HS-27A (cell line): ENCODE measurements around the gene ANKMY1.

Experiments
- DNase-seq: peaks from one replicate; pipeline ENCODE4 v3.0.0-alpha.2; 2012; ENCODE audit warnings: low read depth, missing footprints

The ANKMY1 gene

DNA sequence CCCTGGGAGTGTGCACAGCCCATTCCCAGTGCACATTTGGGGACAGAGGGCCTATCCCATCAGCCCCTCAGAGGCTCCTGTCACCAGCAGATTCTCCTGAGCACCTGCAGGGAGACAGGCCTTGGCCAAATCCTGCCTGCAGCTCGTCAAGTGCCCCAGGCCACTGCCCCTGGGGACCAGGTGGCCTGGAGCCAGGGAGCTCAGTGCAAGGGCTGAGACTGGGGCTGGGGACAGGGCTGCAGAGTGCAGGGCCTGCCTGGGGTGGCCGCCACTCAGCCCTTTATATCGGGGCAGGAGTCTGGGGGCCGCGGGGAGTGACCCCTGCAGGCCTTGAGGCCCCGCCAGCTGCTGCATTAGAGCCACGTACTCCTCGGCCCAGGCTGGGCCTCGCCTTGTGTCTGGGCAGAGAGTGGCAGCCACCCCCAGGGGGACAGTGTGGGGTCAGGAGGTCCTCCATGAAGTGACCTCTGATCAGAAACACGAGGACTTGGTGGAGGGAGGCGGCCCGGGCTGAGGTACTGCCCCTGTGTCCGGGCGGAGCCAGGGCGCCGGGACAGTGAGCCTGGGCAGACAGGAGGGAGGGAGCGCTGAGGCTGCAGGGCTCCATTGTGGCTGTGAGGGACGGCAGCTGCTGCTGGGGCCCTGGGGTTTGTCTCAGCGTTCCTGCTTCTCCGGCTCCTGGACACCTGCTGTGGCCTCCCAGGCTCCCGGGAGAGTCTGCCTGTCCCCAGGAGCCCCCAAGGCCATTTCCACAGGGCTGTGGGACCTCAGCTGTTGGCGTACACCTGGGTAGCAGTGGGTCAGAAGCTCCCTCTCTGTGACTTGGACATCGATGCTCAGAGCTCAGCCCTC lies 98.2 kb downstream of the ANKMY1 start:
- DNase-seq: no peak

DNA sequence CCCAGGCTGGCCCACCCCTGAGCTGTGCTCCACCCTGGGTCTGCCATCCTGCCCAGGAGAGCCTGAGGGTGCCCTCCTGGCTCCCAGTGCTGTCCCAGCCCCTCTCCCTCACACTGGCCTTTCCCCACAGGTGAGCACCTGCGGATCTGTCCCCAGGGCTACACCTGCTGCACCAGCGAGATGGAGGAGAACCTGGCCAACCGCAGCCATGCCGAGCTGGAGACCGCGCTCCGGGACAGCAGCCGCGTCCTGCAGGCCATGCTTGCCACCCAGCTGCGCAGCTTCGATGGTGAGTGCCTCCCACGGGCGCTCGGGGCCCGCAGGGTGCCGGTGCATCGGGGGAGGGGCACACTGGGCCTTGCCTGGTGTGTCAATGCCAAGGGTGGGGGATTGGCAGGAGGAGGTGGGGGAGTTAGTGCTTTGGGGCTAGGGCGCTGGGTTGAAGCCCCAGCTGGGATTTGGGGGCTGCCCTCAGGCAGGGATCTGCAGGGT lies 98.8 kb downstream of the ANKMY1 start:
- no peak for DNase-seq

DNA sequence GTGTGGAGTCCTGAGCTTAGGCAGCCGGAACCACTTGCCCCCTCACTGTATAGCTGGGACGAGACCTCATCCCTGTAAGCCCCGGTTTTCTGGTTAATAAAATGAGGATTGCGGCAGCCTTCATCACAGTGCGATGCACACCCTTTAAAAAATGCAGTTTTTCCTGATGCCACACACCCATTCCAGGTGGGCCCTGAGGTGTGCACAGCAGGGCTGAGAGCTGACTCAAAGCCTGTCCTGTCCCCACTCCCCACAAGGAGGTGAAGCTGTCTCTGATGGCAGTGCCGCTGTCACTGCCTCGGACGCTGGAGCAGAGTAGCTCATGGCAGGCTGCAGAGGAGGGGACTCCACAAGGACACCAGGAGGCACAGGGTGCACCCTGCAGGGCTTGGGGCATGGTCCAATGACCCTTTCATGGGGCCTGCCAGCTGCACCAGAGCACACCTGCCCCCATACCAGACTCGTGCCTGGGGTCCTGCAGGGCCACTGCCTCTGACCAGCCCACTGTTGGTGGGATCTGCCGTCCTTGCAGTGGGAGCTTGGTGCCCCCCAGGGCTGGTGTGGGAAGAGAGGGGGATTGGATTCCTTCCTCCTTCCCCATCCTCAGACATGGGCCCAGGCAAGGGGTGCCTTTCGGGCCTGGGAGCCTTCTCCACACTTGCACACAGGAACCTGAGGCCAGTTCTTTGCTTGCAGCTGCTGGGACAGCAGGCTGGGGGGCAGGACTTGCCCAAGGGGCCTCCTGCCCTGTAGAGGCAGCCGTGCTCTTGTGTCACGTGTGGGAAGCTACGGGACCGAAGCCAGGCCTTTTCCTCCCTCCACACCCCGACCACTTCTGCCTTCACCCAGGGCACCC lies 99.5 kb downstream of the ANKMY1 start:
- DNase-seq: no peak

DNA sequence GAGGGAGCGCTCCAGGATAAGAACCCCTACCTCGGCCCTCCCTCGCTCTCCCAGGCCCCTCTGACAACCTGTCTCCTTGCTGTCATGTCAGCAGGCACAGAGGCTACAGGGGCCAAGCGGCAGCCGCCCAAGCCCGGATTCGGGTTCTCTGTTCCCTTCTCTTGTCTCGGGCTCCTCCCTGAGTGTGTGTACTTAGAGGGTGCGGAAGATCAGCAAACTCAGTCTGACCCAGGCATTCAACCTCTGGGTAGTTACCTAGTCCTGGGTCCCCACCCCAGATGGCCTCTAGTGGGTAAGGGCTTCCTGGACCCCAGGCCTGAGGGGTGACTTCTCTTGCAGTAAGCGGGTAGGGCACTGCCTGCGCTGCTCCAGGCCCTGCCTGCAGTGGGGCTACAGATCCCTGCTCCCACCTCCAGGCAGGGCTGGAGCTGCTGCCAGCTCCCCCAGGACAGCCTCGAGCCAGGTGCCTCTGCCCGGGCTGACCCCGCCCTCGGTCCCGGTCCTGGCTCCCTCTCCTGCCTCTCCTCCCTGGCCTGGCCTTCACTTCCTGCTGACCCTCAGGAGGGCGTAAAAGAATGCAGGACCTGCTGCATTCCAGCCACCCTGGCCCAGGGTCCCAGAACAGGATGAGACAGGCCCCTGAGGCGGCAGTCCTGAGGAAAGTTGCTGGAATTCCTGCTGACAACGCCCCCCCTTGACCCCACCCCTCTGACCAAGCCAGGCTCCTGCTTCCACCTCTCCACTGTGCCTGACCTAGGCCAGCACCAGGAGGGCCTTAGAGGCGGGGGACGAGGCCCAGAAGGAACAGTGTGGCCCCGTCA lies 100.4 kb downstream of the ANKMY1 start:
- DNase-seq: no peak

DNA sequence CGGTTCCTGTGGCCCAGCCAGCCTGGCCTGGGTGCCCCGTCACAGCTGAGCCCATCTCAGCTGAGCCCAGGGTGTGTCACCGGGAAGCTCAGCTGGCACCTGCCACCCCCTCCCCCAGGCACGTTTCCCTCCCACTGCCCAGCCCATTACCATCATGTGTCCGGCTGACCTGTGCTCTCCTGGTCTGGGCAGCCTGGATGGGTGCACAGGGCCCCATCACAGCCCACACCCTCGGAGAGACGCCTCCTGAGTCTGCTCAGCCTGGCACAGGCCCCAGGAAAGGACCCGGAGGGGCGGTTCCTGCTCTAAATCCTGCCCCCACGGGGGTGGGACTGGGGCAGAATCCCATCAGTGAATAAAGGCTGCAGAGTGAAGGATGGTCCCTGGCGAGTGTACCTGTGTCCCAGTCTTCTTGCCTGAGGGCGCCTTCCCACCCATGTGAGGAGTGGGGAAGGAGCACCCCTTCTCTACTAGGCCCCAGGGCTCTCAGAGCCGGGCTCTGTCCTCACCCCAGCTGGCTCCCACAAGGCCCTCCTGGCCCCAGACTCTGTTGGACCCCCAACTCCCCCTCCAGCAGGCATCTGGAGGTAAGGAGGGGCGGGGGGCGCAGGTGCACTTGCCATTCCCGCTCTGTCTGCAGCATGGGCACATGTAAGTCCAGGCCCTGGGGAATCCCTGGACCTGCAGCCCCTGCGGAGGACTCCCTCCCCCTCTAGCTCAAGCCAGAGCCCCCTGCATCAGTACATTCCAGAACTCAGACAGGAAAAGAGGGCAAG lies 101.2 kb downstream of the ANKMY1 start:
- no peak for DNase-seq

DNA sequence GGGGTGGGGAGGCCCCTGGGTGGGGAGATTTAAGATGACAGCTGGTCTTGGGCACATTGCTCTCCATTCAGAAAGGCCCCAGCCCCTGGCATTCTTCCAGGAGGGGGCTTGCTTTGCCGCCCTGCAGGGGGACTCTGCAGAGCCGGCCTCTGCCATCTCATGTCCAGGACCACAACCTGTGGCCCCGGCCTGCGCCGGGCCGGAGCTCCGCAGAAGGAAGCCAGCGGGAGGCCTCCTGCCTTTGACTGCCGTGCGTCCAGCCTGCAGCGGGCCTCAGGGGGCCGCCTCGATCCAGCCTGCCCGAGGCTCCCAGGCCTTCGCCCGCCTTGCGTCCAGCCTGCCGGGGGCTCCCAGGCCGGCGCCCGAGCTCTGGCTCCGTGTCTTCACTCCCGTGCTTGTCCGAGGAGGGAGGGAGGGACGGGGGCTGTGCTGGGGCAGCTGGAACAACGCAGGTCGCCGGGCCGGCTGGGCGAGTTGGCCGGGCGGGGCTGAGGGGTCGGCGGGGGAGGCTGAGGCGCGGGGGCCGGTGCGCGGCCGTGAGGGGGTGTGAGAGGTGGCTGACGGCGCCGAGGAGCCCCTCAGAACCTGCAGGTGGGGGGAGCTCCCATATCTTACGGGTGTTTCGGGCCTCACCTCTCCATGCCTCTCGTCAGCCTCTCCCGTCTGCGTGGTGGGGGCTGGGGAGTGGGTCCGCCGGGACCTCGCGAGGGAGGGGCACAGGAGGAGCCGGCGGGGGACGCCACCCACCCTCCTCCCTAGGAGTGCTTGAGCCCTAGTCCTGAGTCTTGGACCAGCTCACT lies 101.9 kb downstream of the ANKMY1 start:
- no peak for DNase-seq

DNA sequence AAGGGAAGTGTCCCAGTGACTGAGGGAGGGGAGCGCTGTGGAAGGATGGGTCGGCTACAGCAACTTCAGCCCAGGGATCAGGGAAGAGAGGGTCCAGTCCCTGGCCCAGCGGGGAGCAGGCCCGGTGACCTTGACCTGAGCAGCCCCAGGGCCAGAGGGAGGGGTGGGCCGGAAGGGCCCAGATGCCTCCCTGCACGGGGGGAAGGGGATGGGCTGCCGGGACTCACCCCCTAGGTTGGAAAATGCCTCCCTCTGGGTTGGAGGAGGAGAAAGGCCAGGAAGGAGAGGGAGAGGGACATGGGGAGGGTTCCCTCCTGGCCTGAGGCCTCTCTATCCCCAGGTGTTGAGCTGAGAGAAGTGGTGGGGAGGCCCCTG lies 102.5 kb downstream of the ANKMY1 start:
- no peak for DNase-seq

DNA sequence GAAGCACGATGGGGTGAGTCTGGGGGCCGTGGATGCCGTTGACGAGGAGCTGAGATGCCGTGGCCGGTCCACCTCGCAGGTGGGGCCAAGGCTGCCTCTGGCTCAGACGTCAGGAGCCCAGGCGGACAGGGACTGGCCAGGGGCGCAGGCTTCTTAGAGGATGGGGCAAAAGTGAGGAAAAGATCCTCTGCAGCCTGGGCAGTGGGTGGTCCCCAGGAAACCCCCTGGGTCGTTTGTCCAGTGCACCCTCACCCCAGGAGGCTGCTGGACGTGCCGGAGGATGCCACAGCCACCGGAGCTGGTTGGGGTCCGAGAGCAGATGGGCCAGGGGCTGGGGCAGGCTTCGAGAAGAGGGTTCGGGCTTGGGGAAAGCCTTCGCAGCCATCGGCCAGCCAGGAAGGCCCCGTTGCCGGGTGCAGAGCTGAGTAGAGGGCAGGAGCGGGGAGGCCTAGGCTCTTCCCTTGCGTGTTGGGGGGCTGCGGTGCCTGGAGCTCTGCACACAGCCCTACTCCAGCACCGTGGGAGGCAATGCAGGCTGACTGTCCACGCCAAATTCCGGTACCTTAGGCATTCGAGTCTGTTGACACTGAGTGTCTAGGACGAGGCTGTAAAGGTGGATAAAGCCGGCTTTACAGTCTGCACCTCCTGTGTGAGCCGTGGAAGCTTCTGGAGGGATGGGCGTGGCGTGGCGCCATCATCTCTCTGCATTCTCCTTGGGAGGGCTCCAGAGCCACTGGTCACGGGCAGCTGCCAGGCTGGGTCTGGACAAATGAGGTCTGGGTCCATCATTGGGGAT lies 103.5 kb downstream of the ANKMY1 start:
- no peak for DNase-seq

DNA sequence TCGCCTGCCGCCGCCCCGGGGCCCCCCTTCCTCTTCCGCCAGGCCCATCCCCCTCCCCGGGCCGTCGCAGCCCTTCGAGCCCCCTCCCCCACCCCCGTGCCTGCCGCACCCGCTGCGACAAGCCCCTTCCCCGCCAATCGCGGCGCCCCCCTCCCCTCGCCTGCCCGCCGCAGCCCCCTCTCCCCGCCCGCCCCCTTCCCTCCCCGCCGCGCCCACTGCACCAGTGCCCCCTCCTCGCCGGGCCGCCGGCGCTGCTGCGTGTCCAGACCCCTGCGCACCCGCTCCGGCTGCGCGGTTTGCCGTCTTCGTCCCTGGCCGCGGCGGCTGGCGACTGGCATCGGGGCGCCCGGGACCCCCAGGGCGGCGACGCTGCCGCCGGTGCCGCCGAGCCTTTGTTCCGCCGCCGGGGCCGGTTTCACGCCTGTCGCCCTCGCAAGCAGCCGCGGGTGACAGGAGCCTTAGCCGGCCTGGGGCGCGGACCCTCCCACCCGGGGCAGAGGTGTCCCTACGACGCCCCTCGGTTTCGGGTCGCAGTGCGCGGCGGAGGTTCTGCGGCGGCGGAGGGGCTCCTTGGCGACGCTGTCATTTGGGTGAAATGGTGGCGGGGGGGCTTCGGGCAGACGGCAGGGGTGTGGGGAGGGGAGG lies 104.2 kb downstream of the ANKMY1 start:
- no peak for DNase-seq

DNA sequence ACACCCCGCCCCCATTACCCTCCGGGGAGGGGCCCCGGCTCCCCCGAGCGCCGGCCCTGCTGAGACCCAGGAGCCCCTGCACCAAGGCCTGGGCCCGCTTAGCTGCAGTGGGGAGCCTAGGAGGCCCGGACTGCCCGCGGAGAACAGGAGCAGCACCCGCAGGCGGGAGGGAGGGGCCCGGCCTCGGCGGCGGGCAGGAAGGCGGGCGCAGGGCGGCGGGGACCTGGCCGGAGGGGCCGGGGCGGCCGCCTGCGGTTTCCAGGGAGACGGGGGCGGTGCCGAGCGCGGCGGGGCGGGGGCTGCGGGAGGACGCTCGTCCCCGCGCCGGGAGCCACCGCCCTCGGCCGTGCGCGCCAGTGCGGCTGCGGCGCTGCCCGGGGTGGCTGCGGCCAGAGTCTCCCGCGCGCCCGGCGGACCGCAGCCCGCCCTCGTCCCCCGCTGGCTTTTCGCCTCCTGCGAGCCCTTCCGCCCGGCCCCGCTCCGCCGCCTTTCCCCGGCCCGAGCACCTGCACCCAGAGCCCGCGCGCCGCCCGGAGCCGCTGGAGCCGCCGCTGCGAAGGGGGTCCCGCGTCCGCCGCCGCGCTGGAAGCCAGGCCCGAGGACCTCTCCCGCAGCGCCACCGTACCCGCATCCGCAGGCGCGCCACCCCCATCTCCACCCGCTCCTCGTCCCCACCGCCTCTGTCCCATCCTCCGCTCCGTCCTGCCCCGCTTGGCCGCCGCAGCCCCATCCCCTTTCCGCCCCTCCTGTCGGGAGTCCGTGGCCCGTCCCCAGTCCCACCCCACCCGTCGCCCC lies 105.1 kb downstream of the ANKMY1 start:
- DNase-seq: no peak

DNA sequence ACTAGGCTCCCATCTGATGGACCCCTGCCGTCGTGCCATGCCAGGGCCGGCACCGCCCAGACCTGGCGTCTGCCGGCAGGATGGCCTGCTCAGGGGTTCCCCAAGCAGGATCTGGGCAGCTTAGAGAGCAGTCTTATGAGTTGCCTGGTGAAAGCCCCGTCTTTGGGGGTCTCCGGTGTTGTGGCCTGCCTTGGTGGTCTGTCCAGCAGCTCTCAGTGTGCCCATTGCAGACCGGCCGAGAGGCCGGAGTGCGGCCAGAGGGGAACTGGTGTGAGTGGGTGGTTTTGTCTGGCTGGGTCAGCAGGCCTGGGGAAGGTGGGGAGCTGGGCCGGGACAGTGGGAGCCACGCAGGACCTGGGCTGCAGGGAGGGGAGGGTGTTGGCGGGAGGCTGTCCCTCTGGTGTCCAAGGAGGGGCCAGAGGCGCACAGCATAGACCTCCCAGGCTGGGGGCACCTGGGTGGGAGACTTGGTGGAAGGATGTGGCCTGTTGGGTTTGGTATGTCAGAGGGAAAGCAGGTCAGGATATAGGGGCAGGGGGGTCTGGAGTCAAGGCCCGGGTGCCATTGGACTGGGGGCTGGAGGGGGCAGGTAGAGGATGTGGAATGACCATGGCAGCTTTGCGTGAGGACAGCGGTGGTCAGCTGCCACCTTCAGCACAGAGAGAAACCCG lies 105.9 kb downstream of the ANKMY1 start:
- DNase-seq: no peak

DNA sequence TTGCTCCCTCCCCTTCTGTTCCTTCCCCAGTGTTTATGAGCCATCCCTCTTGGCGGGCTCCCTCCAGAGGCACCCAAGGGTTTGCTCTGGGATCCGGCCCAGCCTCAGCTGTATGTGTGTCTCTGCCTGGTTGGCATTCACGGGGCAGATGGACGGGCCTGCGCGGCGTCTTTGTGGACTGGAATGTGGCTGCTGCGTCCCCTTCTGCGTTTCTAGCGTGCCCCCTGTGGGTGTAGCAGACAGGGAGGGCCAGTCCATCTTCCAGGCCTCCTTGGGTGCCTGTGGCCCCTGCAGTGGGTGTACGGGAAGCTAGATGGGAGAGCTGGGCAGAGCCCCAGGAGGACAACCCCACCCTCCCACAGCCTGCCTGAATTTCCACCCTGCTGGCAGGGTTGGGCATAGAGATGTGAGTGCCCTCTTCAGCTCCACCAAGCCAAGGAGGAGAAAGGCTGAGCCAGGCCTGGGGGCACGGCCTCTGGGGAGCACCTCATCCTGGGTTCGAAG lies 106.6 kb downstream of the ANKMY1 start:
- DNase-seq: no peak

DNA sequence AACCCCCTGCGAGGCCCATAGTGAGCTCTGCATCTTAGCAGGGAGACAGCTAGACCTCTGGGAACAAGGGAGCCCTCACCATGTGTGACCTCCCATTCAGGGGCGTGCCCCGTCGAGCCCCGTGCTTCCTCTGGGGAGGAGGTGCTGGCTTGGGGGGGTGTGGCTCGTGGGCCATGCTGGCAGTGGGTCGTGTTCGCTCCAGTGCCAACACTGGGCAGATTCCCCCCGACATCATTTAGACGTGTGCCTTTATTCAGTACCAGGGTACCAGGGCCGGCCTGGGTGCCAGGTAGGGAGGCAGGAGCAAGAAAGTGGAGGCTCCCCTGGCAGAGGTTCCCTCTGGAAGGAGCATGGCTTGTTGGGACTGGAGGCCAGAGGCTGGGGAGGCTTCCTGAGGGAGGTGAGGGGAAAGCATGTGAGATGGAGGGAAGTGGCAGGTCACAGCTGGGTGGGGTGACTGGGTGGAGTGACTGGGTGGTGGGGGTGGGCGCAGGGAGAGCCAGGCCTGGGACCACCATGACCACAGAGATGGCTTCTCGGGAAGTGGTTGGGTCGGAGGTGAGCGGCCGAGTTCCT lies 107.2 kb downstream of the ANKMY1 start:
- no peak for DNase-seq

DNA sequence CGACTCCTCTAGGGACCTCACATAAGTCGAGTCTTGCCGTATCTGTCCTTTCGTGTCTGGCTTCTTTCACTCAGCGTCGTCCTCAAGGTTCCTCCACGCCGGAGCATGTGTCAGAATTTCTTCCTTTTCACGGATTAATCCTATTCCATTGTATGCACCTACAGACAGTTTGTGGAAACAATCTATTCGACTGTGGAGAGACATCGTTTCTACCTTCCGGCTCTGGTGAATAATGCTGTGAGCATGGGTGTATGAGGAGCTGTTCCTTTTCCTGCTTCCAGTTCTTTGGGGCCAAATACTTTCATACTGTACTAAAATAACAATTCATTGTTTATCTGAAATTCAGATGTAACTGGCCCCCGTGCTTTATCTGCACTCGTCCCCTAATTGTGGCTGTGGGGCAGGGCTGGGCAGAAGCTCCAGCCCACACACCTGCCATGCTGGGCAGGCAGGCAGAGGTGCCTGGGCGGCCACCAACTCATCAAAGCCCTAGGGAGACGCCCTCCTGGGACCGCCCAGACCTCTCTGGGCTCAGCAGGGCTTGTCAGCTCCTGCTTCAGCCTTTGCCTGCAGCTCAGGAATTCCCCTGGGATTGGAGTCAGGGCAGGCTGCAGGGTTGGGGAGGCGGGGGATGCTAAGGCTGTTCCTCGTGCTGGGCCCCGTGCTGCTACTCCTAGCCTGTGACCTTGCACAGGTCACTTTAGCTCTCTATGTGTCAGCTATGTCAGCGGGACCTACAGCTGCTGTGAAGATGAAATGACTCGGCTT lies 107.8 kb downstream of the ANKMY1 start:
- no peak for DNase-seq

DNA sequence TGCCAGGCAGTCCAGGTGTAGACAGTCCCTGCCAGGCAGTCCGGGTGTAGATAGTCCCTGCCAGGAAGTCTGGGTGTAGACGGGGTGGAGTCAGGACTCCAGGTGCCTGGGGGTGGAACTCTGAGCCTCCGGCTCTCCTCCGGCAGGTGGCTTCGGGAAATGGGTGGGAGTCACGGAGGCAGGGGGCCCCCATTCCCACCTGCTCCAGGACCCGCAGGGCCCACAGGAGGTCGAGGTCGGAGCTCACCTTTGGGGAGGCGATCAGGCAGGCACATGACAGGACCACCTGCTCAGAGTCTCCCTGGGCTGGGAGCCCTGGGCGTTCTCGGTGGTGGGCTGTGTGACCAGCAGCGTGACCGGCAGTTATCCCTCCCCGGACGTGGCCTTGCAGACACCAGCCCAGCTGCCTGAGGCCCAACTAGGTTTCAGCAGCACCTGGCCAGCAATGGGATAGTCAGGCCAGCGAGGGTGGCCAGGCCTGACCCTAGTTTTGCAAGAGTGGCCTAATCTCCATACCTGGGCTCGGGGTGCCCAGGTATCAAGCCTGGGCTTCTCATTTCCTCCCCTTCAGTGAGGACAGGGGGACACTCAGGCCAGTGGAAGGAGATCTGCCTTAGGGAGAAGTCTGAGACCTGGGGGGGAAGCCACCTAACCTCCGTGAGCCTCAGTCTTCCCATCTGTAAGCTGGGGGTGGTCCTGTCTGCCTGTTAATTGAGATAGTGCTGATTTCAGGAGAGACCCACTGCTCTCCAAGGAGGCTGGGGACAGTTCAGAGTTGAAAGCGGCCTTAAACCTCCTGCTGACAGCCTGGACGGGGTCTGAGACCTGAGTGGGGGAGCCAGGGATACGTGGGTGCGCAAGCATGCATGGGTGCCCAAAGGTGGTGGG lies 109.2 kb downstream of the ANKMY1 start:
- no peak for DNase-seq
